HG03575 (cell line): ENCODE measurements around the gene CPED1.

Experiments used
- ATAC-seq: cut with Tn5 transposase; IDR thresholded peaks from one replicate; pipeline ENCODE4 v1.9.1; 2021; ENCODE audit not compliant: unreplicated experiment, insufficient number of reproducible peaks, low FRiP score; ENCODE audit errors: extremely low read depth

The CPED1 gene

DNA sequence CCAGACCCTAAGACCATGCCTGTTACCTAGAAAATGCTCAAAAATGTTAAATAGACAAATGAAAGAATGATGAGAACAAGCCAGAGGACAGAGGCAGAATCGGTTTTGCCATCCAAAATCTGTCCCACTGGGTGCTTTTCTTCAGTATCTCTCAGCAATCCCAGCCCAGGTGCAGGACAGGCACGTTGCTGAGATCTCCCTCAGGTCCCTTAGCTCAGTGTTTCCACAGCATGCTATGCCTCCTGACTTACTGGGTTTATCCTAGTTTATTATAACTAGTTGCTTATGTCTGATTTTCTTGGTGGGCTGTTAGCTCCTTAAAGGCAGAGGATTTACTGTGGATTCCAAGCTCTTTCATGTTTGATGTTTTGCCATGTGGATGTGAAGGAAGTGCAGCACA lies 20.3 kb downstream of the CPED1 start:
- no peak for ATAC-seq

DNA sequence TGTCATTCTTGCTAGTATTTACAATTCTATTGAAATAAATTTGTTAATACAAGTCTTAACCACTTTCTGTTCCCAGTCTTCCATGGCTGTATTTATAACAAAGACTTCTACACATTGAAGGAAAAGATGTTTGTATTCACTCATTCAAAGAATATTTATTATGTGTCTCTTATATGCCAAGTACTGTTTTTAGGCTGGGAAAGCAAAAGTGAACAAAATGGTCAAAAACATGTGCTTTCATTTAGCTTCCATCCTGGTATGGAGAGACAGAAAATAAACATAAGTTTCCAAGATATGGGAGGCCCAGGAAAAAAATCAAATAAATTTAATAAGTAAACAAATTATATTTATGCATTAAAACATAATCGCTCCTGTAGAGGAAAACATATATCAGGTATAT lies 22.9 kb downstream of the CPED1 start:
- no peak for ATAC-seq

DNA sequence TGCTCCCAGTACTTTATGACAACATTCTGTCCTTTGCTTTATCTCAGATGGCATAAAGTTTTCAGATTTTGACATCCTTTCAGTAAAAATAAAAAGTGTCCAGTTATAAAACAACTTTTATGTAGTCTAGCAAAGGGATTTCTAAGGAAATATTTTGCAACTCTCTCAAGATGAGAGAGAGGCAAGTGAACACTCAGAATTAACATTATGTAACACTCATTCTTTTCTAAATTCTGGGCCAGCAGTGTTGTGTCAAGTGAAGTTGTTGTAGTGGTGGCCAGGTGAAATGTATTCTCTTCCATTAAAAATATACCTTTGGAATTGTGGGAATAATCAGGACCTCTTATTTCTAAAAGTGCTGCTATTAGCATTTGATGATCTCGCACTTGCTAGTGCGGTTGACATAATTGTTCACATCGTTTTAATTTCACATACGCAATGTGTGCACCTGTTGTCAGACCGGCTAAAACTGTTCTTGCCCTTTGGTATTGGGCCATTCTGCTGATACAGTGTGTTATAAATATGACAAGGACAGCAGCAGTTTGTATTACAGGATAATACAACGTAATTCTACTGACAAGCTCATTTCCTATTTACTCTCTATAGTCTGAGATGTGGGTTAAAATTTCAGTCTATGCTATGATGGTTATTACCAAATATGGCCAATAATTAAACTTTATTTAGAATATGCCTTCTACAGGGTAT lies 23.8 kb downstream of the CPED1 start:
- no peak for ATAC-seq

DNA sequence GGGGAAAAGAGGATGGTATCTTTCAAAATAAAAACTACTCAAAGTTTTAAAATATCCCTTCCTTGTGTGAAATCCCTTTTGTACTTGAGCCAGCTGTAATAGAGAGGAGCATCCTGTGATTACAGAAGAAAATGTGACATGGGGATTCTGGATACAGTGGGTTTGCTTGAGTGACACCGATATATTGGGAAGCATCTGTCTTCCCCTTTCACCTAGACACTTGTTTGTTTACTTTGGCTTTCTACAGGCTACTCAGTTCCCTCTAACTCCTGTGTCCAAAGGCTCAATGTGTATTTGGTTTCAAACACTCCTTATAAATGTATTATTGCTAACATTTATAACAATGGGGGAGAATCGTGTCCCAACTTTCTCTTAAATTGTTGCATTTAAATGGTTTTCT lies 24.4 kb downstream of the CPED1 start:
- ATAC-seq: no peak

DNA sequence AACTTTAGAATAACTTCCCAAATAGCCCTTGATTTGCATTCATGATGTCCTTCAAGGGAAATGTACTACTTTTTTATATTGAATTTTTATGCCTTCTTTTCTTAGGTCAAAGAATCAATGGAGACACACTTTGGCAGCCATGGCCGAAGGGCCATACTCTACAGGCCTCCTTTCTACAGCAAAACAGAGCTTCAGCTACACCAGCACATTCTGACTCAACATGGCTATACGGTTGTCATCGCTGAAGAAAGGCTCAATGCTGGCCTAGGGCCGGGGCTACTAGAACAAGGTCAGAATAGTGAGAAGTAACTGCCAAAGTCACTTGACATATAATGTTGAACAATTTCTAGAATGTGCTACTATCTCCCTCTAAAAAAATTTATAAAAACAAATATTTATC lies 27.0 kb downstream of the CPED1 start:
- no peak for ATAC-seq

DNA sequence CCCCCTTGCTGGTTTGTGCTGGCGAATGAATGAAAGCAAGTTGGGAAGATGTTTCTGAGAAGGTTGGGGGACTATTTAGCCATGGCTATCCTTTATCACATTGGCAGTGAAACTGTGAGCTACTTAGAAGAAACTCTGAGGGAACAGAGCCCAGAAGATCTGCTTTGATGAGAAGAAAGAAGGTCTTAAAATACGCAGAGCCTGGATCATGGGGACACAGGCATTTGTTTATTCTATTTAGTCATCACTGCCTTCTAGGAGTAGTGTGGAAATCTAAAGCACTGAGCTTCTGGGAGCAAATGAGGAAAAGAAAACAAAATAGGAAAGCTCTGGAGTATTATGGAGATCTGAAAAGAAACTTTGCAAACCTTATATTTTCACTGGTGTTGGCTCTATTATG lies 28.5 kb downstream of the CPED1 start:
- ATAC-seq: no peak

DNA sequence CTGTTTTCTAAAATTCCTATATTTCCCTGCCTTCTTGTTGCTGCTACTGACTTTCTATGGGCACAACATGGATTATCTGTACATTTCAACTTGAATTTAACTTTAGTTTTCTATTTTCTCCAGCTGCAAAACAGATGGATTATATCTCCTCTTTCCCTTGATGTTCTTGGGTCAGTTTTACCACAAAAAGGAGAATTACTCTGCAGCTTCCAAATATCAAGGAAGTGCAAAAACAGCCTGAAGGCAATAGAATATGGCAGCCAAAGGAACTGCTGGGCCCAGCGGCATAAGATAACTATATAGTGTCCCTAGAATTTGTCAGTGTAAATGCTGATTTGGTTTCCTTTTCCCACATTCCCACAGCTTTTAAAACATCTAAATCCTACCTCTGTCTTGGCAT lies 29.1 kb downstream of the CPED1 start:
- no peak for ATAC-seq

DNA sequence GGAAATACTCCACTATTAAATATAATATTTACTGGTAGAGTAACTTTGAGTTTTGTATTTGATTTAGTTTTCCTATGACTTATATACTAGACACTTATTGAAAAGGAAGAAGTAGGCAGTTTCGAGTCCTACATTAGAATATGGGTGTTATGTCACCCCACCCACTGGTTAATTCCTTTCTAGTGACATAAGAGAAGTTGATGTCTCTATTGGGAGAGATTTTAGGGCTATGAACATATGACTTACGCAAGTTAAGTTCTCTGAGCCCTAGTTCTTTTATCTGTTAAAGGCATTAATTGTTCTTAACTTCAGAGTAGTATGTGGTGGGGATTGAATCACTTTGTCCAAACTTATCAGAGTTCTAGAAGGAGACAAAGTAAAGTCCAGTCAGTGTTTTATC lies 30.5 kb downstream of the CPED1 start:
- no peak for ATAC-seq

DNA sequence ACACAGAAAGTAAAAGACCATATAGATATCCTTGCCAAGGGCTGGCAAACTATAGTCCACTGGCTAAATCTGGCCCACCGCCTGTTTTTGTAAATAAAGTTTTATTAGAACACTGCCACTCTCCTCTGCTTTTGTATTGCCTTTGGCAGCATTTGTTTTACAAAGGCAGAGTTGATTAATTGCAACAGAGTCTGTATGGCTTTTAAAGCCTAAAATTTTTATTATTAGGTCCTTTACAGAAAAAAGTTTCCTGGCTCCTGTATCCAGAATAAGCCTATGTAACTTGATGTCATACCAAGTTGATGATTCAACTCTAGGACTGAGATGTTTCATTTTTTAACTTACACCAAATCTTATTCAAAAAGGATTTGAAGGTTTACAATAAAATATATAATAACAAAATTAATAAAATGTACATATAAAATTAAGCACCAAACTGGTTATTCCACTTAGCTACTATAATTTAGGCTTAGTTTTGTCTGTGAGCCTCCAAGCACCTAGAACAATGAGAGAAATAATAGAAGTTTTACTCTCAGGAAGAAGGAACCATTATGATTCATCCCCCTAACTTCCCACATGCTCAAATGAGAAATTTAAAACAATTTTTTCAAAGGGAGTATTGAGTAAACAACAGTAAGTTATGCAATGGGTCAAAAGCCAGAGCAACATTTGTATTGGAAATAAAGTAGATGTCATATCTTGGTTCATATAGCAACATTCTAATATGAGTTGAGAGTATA lies 31.9 kb downstream of the CPED1 start:
- no peak for ATAC-seq

DNA sequence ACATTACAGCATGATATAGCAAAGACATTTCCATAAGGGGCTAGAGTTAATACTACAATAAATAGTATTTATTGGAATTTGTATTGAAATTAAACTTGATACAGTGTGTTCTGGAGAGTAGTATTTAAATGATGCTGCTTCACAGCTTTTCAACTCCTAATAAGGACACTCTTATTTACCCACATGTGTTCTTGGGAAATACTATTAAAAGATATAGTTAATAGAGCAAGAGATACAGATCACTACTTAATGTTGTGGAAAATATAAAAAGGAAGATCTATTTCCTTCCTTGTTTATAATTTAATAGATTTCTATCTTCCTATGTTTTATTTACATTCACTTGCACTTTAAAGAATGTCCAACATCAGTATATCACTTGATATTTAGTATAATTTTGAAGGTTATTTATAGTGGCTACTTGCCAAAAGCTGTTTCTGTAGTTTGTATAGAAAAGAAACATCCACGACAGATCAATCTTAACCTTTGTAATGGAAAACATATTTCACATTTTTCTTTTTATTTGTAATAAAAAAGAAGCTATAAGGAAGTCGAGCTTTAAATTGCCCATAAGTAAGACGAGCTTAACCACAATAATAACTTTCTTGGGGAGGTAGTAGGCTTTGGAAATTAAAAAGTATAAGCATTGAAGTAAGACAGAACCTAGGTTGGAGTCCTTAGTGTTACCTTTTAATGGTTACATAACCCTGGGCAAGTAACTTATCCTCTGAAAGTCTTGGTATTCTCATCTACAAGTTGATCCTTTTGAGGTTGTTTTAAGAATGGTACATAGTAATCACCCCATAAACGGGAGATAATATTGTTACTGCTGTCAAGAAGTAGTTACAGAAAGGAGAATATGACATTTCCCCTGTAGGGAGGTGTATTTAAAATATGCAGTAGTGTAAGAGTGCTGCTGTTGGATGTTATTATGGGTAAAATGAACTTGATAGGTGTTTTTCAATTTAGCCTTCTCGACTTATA lies 32.8 kb downstream of the CPED1 start:
- ATAC-seq: no peak

DNA sequence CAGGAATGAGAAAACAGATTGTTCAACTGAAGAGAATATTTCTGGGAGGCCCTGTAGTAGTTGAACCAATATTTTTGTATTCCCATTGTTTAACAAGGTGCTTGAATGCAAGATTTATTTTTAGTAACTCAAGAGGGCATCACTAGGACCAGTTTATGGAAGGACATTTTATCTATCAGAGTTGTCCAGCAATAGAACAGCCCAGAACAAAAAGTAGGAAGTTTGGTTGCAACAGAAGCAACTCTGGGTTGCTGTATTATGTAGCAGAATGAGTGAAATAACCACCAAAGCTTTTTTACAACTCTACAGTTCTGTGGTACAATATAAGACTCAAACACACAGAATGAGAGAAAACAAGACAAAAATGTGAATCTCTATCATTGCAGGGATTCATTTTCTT lies 34.7 kb downstream of the CPED1 start:
- ATAC-seq: no peak

DNA sequence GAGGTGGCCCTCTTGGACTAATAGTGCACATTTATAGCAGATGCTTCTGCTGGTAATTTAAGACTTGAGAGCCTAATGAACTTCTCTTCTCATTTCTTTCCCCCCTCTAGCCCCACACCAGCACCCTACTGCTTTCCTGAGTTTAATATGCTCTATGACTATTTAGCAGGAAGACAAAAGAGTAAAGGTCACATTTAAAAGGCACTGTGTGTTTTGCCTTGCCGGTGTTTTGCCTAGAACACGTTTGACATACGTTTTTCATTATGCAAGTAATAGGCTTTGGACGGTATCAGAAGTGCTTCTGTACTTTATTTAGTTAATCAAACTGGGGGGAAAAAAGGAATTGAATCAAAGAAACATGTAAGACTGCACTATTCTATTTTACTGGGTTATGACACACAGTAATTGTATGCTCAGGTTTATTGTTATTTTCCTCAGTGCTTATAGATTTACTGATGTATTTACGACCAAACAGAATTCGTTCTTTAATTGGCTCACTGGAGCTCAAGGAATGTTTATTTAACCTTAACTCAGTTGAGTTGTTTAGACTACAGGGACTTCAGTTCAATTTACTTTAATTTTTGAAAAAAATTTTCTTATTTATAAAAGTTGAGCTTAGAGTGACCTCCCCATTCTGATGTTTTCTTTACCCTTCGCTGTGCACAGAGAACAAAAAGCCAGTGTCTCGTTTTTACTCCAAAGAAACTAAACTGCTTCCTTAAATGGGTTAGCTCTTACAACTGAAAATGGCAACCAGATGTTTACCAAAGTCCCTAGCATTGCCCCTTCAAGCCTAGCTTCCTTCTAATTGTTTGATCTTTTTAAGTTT lies 35.4 kb downstream of the CPED1 start:
- ATAC-seq: no peak

DNA sequence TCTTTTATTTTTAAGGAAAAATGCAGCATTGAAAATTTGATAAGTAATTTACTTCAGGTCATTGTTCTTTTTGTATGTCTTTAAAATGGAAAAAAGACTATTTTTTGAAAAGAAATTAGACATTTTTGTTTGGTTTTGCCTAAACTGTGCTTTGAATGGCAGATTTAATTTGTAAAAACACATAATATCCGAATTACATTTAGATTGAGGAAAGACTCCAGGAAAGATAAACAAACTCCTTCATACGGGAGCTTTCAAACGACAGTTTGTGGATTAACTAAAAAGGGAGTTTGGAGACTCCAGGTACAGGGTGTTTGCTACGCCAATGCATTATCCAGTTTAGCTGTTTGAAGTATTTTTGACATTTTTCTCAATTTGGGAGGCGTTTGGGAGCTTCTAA lies 36.1 kb downstream of the CPED1 start:
- no peak for ATAC-seq

DNA sequence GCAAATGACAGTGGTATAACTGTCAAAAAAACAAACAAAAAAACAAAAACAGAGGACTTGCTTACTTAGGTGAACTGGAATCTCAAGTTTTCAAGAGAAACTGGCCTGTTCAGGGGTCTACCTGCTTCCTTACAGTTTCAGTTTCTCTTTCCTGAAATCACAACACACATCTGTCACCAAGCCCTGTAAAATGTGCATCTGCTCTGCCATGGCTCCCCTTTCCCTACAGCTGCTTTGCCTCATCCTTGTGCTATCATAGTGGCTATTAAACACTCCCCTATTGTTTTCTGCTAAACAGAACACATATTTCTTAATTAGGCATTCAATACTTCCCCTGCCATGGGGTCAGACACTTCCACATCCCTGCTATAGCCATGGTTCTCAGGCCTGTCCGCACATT lies 37.6 kb downstream of the CPED1 start:
- ATAC-seq: no peak

DNA sequence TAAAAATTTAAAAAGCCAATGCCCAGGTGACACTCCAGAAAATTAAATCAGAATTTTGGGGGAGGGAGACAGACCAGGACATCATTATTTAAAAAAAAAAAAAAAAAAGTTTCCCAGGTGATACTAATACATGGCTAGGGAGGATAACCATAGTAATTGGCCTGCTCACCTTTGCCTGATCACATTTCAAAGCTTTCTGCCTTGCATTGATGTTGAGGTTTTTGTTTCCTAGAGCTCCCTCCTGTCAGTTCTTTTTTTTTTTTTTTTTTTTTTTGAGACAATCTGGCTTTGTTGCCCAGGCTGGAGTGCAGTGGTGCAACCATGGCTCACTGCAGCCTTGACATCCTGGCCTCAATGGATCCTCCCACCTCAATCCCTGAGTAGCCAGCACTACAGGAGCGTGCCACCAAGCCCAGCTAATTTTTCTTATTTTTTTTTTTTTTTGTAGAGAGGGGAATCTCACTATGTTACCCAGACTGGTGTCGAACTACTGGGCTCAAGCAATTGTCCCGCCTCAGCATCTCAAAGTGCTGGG lies 38.1 kb downstream of the CPED1 start:
- no peak for ATAC-seq

DNA sequence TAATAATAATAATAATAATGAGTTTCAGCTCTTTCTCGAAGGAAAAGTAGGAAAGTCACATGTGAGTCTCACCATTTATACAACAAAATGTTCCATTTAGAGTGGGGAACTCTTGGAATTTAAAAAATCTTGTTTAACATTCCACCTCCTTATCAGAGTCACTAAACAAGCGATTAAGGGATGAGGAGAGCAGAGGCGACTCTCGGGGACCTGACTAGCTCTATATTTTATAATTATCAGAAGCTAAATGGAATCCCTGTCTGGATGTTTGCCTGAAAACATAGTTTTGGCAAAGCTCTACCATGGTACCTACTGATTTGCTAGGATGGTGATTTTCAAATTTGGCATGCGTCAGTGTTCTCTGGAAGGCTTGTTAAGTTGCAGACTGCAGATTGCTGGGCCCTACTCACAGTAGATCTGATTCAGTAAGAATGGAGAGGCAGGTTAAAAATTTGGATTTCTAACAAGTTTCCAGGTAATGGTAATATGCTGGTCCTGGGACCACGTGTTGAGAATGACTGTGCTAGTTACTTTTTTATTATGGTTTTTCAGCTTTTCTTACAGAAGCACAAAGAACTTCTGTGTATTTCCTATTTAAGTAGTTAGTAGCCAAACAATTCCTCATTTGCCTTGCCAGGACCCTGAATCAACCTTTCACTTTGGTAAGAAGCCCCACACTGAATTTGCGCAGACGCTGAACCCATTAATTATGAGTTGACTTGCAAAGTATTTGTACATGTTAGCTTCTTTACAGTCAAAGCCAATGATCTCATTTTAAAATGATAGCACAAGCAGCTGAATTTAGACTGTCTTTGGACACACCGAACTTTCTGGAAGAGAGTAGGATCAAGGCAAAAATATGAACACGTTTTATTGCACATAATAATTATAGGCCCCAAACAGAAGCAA lies 39.5 kb downstream of the CPED1 start:
- no peak for ATAC-seq

DNA sequence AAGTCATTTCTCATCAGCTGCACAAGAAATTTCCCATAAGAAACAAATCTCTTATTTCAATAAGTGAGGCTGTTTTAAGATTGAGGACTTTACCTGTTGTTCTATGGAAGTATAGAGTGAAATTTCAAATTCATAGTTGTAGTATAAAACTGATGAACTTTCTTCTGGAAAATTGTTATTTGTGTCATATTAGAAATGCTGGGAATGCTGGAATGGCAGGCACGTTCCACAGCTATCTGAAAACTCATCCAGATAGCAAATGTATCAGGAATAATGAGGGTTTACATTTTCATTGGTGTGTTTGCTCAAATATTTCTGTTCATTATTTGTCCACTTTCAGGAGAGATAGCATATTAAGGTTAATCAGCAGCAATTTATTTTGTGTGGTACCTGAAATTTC lies 40.8 kb downstream of the CPED1 start:
- ATAC-seq: no peak

DNA sequence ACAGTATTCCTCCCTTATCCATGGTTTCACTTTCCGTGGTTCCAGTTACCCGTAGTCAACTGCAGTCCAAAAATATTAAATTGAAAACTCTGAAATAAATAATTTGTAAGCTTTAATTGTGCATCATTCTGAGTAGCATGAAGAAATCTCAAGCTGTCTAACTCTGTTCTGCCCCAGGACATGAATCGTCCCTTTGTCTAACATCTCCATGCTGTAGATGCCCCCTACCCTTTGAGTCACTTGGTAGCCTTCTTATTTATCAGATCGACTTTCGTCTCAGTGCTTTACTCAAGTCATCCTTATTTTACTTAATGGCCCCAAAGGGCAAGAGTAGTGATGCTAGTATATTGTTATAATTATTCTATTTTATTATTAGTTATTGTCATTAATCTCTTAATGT lies 41.8 kb downstream of the CPED1 start:
- ATAC-seq: no peak
